K562 (cell line): ENCODE results near the gene MAPRE2. TPM values are rescaled to one million over a fixed set of nuclear protein-coding genes. Genes with fewer than 3 reads are reported as not detected.
A peak's percentile ranks its signal among the peaks of the same experiment; 100 is the strongest.

Source experiments
- ATAC-seq: fragments of 200-7000 bp; cut with Tn5 transposase; 3 replicates; pipeline ENCODE4 v1.9.1; 2020; ENCODE audit warnings: moderate library complexity
- BruUV-seq: library from RNA; stranded (reverse); fragments of 400-500 nt; replicated peaks from 2 replicates; lab custom pipeline; 2021; lab: Mats Ljungman, UMichigan
- CTCF ChIA-PET: fragments of 300-600 bp; formaldehyde crosslinking; extraction: SDS; loops from one replicate; lab custom pipeline; 2021; ENCODE audit warnings: low intra/inter-chr PET ratio; lab: Yijun Ruan, JAX
- POLR2A ChIA-PET: fragments of 300-600, 350-650 bp; sonication (Branson Sonifier 250); formaldehyde crosslinking; extraction: SDS; loops from one replicate; lab custom pipeline; 2021; ENCODE audit warnings: antibody characterized with exemption, inconsistent platforms; lab: Yijun Ruan, JAX
- DNase-seq, 4 experiments: peaks; one replicate each; pipeline versions ENCODE4 v3.0.0 to v3.0.0-alpha.2; 2011 to 2018; ENCODE audit warnings: low spot score in 3 of 4, mixed read lengths in 3 of 4; ENCODE audit errors: extremely low read depth in 1 of 4
- FAIRE-seq: peaks from 2 replicates; lab custom pipeline; 2011; peaks lifted over from hg19 to GRCh38; lab: Jason Lieb, UNC
- H2AFZ ChIP-seq: 2 replicates; pipeline ENCODE4 v1.6.0; 2011; ENCODE audit warnings: low read depth, low read length, control low read depth, inconsistent platforms
- H3K27ac ChIP-seq: fragments of 200-600 bp; 3 replicates; pipeline ENCODE4 v1.8.0; 2011; ENCODE audit warnings: low read depth, mild to moderate bottlenecking, control low read depth, inconsistent platforms, low read length, moderate library complexity, mixed read lengths; ENCODE audit errors: extremely low read depth
- H3K27me3 ChIP-seq, 2 experiments: fragments of 300-600 bp in 1 of 2; 2 replicates in 1 of 2; 3 replicates in 1 of 2; pipeline versions ENCODE4 v1.6.0 to v1.8.0; 2011; ENCODE audit warnings: inconsistent platforms in 2 of 2, low read length in 2 of 2, mild to moderate bottlenecking in 1 of 2, mixed read lengths in 1 of 2, moderate library complexity in 1 of 2; ENCODE audit not compliant: control insufficient read depth in 2 of 2, insufficient read depth in 2 of 2
- H3K36me3 ChIP-seq: fragments of 300-600 bp; 3 replicates; pipeline ENCODE4 v1.8.0; 2011; ENCODE audit warnings: mild to moderate bottlenecking, low read length, inconsistent platforms; ENCODE audit not compliant: control insufficient read depth, insufficient read depth
- H3K4me1 ChIP-seq, 2 experiments: fragments of 200-600 bp in 1 of 2; replicated peaks in 1 of 2; 2 replicates in 1 of 2; 3 replicates in 1 of 2; pipeline versions ENCODE4 v1.5.1 to v1.8.0; 2011; ENCODE audit warnings: inconsistent platforms in 2 of 2, low read length in 2 of 2, mild to moderate bottlenecking in 1 of 2, mixed read lengths in 1 of 2, moderate library complexity in 1 of 2; ENCODE audit not compliant: control insufficient read depth in 2 of 2, insufficient read depth in 2 of 2
- H3K4me2 ChIP-seq: 2 replicates; pipeline ENCODE4 v1.6.1; 2011; ENCODE audit warnings: low read length, control low read depth, inconsistent platforms, mixed read lengths; ENCODE audit not compliant: insufficient read depth
- H3K4me3 ChIP-seq: fragments of 200-600 bp; sonication (generic), shearing (Covaris generic); 2 replicates; pipeline ENCODE4 v1.5.1; 2016; ENCODE audit warnings: control low read depth, inconsistent platforms
- H3K79me2 ChIP-seq: fragments of 200-600 bp; 3 replicates; pipeline ENCODE4 v1.8.0; 2011; ENCODE audit warnings: low read length, inconsistent platforms; ENCODE audit not compliant: control insufficient read depth, insufficient read depth
- H3K9ac ChIP-seq, 2 experiments: 2 replicates each; pipeline versions ENCODE4 v1.6.0 to v1.6.1; 2011; ENCODE audit warnings: low read depth in 2 of 2, low read length in 2 of 2, control low read depth in 1 of 2, inconsistent platforms in 1 of 2, mild to moderate bottlenecking in 1 of 2, mixed read lengths in 1 of 2; ENCODE audit not compliant: insufficient read depth in 1 of 2
- H3K9me1 ChIP-seq: one replicate; pipeline ENCODE4 v1.6.0; 2011; ENCODE audit warnings: inconsistent platforms, mild to moderate bottlenecking, low read length, moderate library complexity; ENCODE audit not compliant: control insufficient read depth, insufficient read depth
- H3K9me3 ChIP-seq: replicated peaks from 2 replicates; pipeline ENCODE4 v1.5.1; 2011; ENCODE audit warnings: low read depth, low read length, inconsistent platforms; ENCODE audit not compliant: control insufficient read depth, insufficient read depth
- H4K20me1 ChIP-seq: replicated peaks from 2 replicates; pipeline ENCODE4 v1.6.1; 2011; ENCODE audit warnings: low read length, inconsistent platforms, mixed read lengths; ENCODE audit not compliant: control insufficient read depth, insufficient read depth
- EWSR1 ChIP-seq: fragments of 450-650 bp; IDR thresholded peaks from 2 replicates; pipeline ENCODE4 v1.6.1; 2018; ENCODE audit warnings: borderline replicate concordance, mild to moderate bottlenecking, low read depth, moderate library complexity; ENCODE audit not compliant: partially characterized antibody
- GATAD2A ChIP-seq: fragments of 450-650 bp; IDR thresholded peaks from 2 replicates; pipeline ENCODE4 v1.6.1; 2017
- NFE2 ChIP-seq: IDR thresholded peaks from 2 replicates; pipeline ENCODE4 v1.6.1; 2014; ENCODE audit warnings: antibody characterized with exemption, low read depth
- NFYB ChIP-seq: IDR thresholded peaks from 2 replicates; pipeline ENCODE4 v1.6.1; 2011; ENCODE audit warnings: mild to moderate bottlenecking, moderate library complexity; ENCODE audit not compliant: insufficient read length; ENCODE audit errors: extremely low read depth
- PCBP1 ChIP-seq: fragments of 200-400 bp; formaldehyde crosslinking; IDR thresholded peaks from 2 replicates; pipeline ENCODE4 v1.6.1; 2018; ENCODE audit warnings: mild to moderate bottlenecking, low read depth, low read length; ENCODE audit not compliant: poor library complexity, severe bottlenecking
- RBM34 ChIP-seq: fragments of 200-400 bp; formaldehyde crosslinking; IDR thresholded peaks from 2 replicates; pipeline ENCODE4 v1.6.1; 2018; ENCODE audit warnings: low read length, borderline replicate concordance; ENCODE audit not compliant: insufficient read depth
- SAFB ChIP-seq: fragments of 200-400 bp; formaldehyde crosslinking; IDR thresholded peaks from 2 replicates; pipeline ENCODE4 v1.6.1; 2017; ENCODE audit warnings: low read depth, low read length, borderline replicate concordance
- TEAD1 ChIP-seq, 2 experiments: fragments of 450-650 bp in 1 of 2; sonication (generic) in 1 of 2; formaldehyde crosslinking; IDR thresholded peaks; 2 replicates each; pipeline versions ENCODE4 v1.4.0 to v1.8.0; 2020 to 2022; ENCODE audit warnings: mild to moderate bottlenecking in 2 of 2, missing genetic modification reagents in 1 of 2
- ZKSCAN8 ChIP-seq: fragments of 200-800 bp; sonication (Bioruptor generic); IDR thresholded peaks from 2 replicates; pipeline ENCODE4 v1.6.1; 2016; ENCODE audit warnings: missing genetic modification characterization, missing compliant biosample characterization
- ZNF324 ChIP-seq: fragments of 250-450 bp; sonication (Bioruptor Pico); IDR thresholded peaks from 2 replicates; pipeline ENCODE4 v1.4.0; 2020; ENCODE audit warnings: mild to moderate bottlenecking
- ZNF507 ChIP-seq: conservative IDR thresholded peaks from 2 replicates; pipeline ENCODE4 v1.6.1; 2017; ENCODE audit warnings: missing genetic modification characterization, missing compliant biosample characterization
- ZNF778 ChIP-seq: fragments of 450-650 bp; formaldehyde crosslinking; IDR thresholded peaks from 2 replicates; pipeline ENCODE4 v1.4.0; 2020; ENCODE audit warnings: mild to moderate bottlenecking, moderate library complexity
- ZNF79 ChIP-seq: fragments of 250-450 bp; sonication (Bioruptor Pico); IDR thresholded peaks from 2 replicates; pipeline ENCODE4 v1.4.0; 2020; ENCODE audit warnings: low read depth, mild to moderate bottlenecking, moderate library complexity
- WGBS: fragments of 100-300 bp; shearing (Covaris generic); methylation state at CpG from one replicate; pipeline ENCODE4 v1.1.6; 2016; ENCODE audit warnings: low coverage, mixed read lengths; ENCODE audit not compliant: insufficient coverage; ENCODE audit errors: missing lambda C conversion rate; 5-methylcytosine and 5-hydroxymethylcytosine counted together
- in situ Hi-C: fragments of 300-500 bp; cut with MboI; formaldehyde crosslinking; loops from 4 replicates; pipeline ENCODE4 v1.15.0; 2018; ENCODE audit warnings: inconsistent platforms, mixed read lengths
- intact Hi-C: fragments of 100-400 bp; cut with micrococcal nuclease; formaldehyde crosslinking; loops from 2 replicates; pipeline ENCODE4 v1.14.2; 2022
- polyA plus RNA-seq, 8 experiments: library from polyadenylated mRNA; depleted of rRNA in 4 of 8; stranded (reverse) in 5 of 8; unstranded in 3 of 8; fragments of >200 nt; fragmentation: Nextera tagmentation in 2 of 8; fragmentation: Illumina TruSeq in 1 of 8; extraction: Ambion mirVana in 2 of 8; extraction: Trizol in 1 of 8; gene quantifications; 2 replicates each; pipeline versions ENCODE4 v1.2.1 to v1.2.3, GENCODE V29; 2011 to 2014; ENCODE audit warnings: inconsistent platforms in 1 of 8, missing spikeins in 1 of 8
- total RNA-seq, 7 experiments: library from RNA; depleted of rRNA in 6 of 7; stranded (reverse); fragments of >200 nt in 6 of 7; fragmentation: Illumina TruSeq in 2 of 7; extraction: Trizol in 2 of 7; gene quantifications; 2 replicates each; pipeline versions ENCODE4 v1.2.1 to v1.2.3, GENCODE V29; 2011 to 2021; ENCODE audit warnings: low replicate concordance in 1 of 7
- TF ChIP-seq, protein P1 (sequence below): sonication (generic); formaldehyde crosslinking; IDR thresholded peaks from 2 replicates; pipeline ENCODE4 v1.8.1; 2023; ENCODE audit warnings: mild to moderate bottlenecking, missing genetic modification reagents
- TF ChIP-seq, protein P2 (sequence below): fragments of 250-450 bp; sonication (Bioruptor Pico); IDR thresholded peaks from 2 replicates; pipeline ENCODE4 v1.6.1; 2021; ENCODE audit warnings: mild to moderate bottlenecking
- TF ChIP-seq, protein P3 (sequence below): fragments of 450-650 bp; formaldehyde crosslinking; IDR thresholded peaks from 2 replicates; pipeline ENCODE4 v1.4.0; 2022; ENCODE audit warnings: missing genetic modification characterization

Gene MAPRE2
- total and polyA plus RNA-seq, 9 of the 15 experiments (the other 6 are each of a cell fraction or from before 2014, with no cell fraction given): 32.3 to 70.7 (median 40.7) TPM

DNA sequence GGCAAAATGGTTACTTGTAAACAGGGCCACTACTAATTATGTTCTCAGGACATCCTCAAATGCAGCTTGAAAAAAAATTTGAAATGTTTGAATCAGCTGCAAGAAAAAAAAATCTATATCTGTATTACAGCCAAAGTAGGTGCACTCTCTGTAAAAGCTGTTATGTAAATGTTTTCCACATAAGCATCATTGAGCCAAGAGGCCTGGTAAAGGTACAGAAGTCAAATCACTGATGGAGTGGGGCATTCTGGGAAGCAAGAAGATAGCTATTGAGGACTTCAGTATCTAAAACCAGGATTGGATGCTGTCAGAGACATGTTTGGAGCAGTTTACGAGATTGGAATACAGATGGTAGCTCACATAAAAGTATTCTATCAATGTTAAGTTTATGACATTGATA is 80.3 kb downstream of the MAPRE2 start:
- Histone ChIP-seq H3K79me2 (peaks cover 20% of the 10 kb centered on the region), H3K9me3 (peaks cover 2% of the 10 kb centered on the region; the same call in 1 of the 2 replicates), H3K27me3 (no peaks in the 10 kb centered on the region), H3K4me2 (no peak overlapping the region), H3K4me3 (no peak overlapping the region), H4K20me1 (no peaks in the 10 kb centered on the region), H2AFZ (no peak overlapping the region), H3K9me1 (no peaks in the 10 kb centered on the region), H3K9ac (no peak overlapping the region), H3K36me3 (no peaks in the 10 kb centered on the region; the same call in 2 of the 3 replicates), H3K4me1 (peaks cover 3 to 25% of the 10 kb centered on the region in 2 experiments), H3K27ac (no peak overlapping the region)
- TF ChIP-seq, protein P1, sequence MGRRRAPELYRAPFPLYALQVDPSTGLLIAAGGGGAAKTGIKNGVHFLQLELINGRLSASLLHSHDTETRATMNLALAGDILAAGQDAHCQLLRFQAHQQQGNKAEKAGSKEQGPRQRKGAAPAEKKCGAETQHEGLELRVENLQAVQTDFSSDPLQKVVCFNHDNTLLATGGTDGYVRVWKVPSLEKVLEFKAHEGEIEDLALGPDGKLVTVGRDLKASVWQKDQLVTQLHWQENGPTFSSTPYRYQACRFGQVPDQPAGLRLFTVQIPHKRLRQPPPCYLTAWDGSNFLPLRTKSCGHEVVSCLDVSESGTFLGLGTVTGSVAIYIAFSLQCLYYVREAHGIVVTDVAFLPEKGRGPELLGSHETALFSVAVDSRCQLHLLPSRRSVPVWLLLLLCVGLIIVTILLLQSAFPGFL (CRISPR knock-in tag): no peak
- TF ChIP-seq ZNF324 (CRISPR knock-in tag) (no peak), ZKSCAN8 (CRISPR knock-in tag) (no peak), NFE2 (no peak), ZNF778 (CRISPR knock-in tag) (no peak), PCBP1 (no peak), EWSR1 (no peak), TEAD1 (CRISPR knock-in tag; IDR thresholded peaks at IDR 0.05) (no peak), GATAD2A (no peak), RBM34 (no peak), ZNF79 (CRISPR knock-in tag) (no peak), ZNF507 (no peak), NFYB (no peak), SAFB (no peak)
- TF ChIP-seq, protein P2, sequence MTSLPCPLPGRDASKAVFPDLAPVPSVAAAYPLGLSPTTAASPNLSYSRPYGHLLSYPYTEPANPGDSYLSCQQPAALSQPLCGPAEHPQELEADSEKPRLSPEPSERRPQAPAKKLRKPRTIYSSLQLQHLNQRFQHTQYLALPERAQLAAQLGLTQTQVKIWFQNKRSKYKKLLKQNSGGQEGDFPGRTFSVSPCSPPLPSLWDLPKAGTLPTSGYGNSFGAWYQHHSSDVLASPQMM (CRISPR knock-in tag): no peak
- TF ChIP-seq, protein P3, sequence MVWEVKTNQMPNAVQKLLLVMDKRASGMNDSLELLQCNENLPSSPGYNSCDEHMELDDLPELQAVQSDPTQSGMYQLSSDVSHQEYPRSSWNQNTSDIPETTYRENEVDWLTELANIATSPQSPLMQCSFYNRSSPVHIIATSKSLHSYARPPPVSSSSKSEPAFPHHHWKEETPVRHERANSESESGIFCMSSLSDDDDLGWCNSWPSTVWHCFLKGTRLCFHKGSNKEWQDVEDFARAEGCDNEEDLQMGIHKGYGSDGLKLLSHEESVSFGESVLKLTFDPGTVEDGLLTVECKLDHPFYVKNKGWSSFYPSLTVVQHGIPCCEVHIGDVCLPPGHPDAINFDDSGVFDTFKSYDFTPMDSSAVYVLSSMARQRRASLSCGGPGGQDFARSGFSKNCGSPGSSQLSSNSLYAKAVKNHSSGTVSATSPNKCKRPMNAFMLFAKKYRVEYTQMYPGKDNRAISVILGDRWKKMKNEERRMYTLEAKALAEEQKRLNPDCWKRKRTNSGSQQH (CRISPR knock-in tag): no peak
- DNase-seq (no peak), ATAC-seq (no peak), FAIRE-seq (peak; percentile 52)
- POLR2A ChIA-PET: interaction anchor here (0.6 to 2.9 kb wide), 4 partner anchors 15 to 91 kb away, joined by 3 to 11 read pairs (median 3); no protein-coding TSS in a partner anchor
- CTCF ChIA-PET: interaction anchor here (0.6 kb wide), 1 partner anchor 69 kb away, joined by 3 read pairs; no protein-coding TSS in a partner anchor
- intact Hi-C loops: no loop called here
- BruUV-seq: no TSS peak
- in situ Hi-C loops: no loop called here
- 94% methylated on average over 1 of the region's 1 CpG for WGBS
